Vagina (tissue), 2 donors: ENCODE results near the gene AGPAT4. TPM values are rescaled to one million over a fixed set of nuclear protein-coding genes. Genes with fewer than 3 reads are reported as not detected.
A peak's percentile ranks its signal among the peaks of the same experiment; 100 is the strongest.

ENCODE experiments used
- DNase-seq, 2 donors: peaks; one replicate each; pipeline ENCODE4 v3.0.0-alpha.2; 2017; ENCODE audit errors: extremely low spot score in 2 of 2
- H3K27ac ChIP-seq: fragments of 200-600 bp; sonication (generic); one replicate; pipeline ENCODE4 v1.5.1; 2019
- H3K27me3 ChIP-seq: fragments of 200-600 bp; sonication (generic); one replicate; pipeline ENCODE4 v1.5.1; 2019
- H3K36me3 ChIP-seq, 2 donors: fragments of 200-600 bp; sonication (generic); one replicate each; pipeline ENCODE4 v1.5.1; 2017 to 2019
- H3K4me1 ChIP-seq: fragments of 200-600 bp; sonication (generic); one replicate; pipeline ENCODE4 v1.5.1; 2019
- H3K4me3 ChIP-seq, 2 donors: fragments of 200-600 bp; sonication (generic); 1 replicate in 1 of 2; 2 replicates in 1 of 2; pipeline ENCODE4 v1.5.1; 2016 to 2019
- H3K9me3 ChIP-seq: fragments of 200-600 bp; sonication (generic); one replicate; pipeline ENCODE4 v1.5.1; 2019
- POLR2A ChIP-seq, 2 donors: fragments of 450-650 bp; IDR thresholded peaks; one replicate each; pipeline ENCODE4 v1.6.1; 2017; ENCODE audit warnings: antibody characterized with exemption in 2 of 2, mild to moderate bottlenecking in 2 of 2, moderate library complexity in 2 of 2
- POLR2AphosphoS5 ChIP-seq, 2 donors: sonication (generic); formaldehyde crosslinking; IDR thresholded peaks; one replicate each; pipeline ENCODE4 v1.9.0; 2017; ENCODE audit warnings: antibody characterized with exemption in 2 of 2, mild to moderate bottlenecking in 2 of 2, low read depth in 1 of 2; ENCODE audit not compliant: insufficient read depth in 1 of 2
- intact Hi-C: fragments of 100-400 bp; cut with DNase I; formaldehyde crosslinking; loops from one replicate; pipeline ENCODE4 v1.15.1; 2023
- total RNA-seq: library from RNA; depleted of rRNA; stranded (reverse); fragments of >200 nt; gene quantifications from one replicate; pipeline ENCODE4 v1.2.3, GENCODE V29; 2016
- TF ChIP-seq, protein P1 (sequence below), 3 experiments: fragments of 450-650 bp in 2 of 3; fragments of 200-600 bp in 1 of 3; sonication (generic) in 1 of 3; IDR thresholded peaks; one replicate each; pipeline ENCODE4 v1.5.1; 2017 to 2019; ENCODE audit warnings: antibody characterized with exemption in 3 of 3, mild to moderate bottlenecking in 2 of 3, moderate library complexity in 2 of 3

Gene AGPAT4
- total RNA-seq, 1 donor from 2014 or later = 6.9 TPM

GRCh38 chr6:161255518-161255917, 18.3 kb downstream of the AGPAT4 start:
- Histone ChIP-seq H3K27ac (no peak overlapping the region), H3K27me3 (no peaks in the 10 kb centered on the region), H3K9me3 (no peaks in the 10 kb centered on the region), H3K4me1 (no peaks in the 10 kb centered on the region), H3K36me3 (no peaks in the 10 kb centered on the region), H3K4me3 (no peak overlapping the region)
- TF ChIP-seq POLR2AphosphoS5 (IDR thresholded peaks at IDR 0.05; ENCODE audit: insufficient read depth in 1 of 2, low read depth in 1 of 2) = no peak
- intact Hi-C loops = no loop called here
- DNase-seq = no peak

DNA sequence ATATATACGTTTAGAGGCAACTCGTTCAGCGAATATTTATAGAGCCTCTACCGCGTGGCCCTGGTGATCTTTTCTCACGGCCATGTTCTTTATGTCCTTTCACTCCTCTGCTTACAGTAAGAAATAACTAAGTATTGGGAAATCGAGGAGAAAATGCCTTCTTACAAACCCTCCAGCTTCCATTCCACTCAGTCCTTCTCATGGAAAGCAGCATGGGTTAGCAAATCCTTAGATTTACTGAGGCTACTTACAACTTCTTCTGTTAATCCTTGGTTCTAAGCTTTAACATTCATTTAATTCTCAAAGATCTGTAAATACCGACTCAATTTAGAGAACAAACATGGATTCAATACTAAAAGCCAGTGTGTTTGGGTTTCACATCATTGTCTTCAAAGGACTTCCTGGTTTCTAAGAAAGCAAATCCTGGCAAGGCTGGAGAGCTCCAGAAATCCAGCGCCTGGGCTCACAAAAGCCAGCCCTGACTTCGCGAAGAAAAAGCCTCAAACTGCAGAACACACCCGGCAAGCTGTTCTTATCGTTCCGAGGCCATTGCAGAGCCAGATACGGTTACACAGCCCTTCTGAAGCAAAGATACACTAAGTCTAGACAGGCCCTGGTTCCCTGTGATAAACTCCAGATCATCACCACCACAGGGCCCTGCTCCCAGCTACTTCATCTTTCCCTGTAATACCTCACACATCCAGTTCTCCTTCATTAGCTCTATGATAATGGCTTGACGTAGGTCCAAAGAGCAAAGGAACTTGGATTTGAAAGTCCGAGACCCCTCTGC, 19.2 kb downstream of the AGPAT4 start:
- Histone ChIP-seq H3K36me3 (no peaks in the 10 kb centered on the region), H3K4me3 (no peak overlapping the region), H3K27me3 (no peaks in the 10 kb centered on the region), H3K9me3 (no peaks in the 10 kb centered on the region), H3K27ac (no peak overlapping the region), H3K4me1 (no peaks in the 10 kb centered on the region)
- intact Hi-C loops = no loop called here
- no peak for DNase-seq
- TF ChIP-seq POLR2A (IDR thresholded peaks at IDR 0.05) = no peak
- TF ChIP-seq, protein P1, sequence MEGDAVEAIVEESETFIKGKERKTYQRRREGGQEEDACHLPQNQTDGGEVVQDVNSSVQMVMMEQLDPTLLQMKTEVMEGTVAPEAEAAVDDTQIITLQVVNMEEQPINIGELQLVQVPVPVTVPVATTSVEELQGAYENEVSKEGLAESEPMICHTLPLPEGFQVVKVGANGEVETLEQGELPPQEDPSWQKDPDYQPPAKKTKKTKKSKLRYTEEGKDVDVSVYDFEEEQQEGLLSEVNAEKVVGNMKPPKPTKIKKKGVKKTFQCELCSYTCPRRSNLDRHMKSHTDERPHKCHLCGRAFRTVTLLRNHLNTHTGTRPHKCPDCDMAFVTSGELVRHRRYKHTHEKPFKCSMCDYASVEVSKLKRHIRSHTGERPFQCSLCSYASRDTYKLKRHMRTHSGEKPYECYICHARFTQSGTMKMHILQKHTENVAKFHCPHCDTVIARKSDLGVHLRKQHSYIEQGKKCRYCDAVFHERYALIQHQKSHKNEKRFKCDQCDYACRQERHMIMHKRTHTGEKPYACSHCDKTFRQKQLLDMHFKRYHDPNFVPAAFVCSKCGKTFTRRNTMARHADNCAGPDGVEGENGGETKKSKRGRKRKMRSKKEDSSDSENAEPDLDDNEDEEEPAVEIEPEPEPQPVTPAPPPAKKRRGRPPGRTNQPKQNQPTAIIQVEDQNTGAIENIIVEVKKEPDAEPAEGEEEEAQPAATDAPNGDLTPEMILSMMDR (IDR thresholded peaks at IDR 0.05) = no peak

- Histone ChIP-seq H3K9me3 (no peaks in the 10 kb centered on the region), H3K27me3 (no peaks in the 10 kb centered on the region), H3K27ac (no peak overlapping the region), H3K36me3 (no peaks in the 10 kb centered on the region), H3K4me3 (no peak overlapping the region), H3K4me1 (no peaks in the 10 kb centered on the region)
- intact Hi-C loops = no loop called here
- TF ChIP-seq POLR2AphosphoS5 (IDR thresholded peaks at IDR 0.05; ENCODE audit: insufficient read depth in 1 of 2, low read depth in 1 of 2) = no peak
- no peak for DNase-seq
These were observed 19.8 kb downstream of the AGPAT4 start for GRCh38 chr6:161254126-161254463.

- TF ChIP-seq POLR2A (IDR thresholded peaks at IDR 0.05) (no peak), POLR2AphosphoS5 (IDR thresholded peaks at IDR 0.05; ENCODE audit: insufficient read depth in 1 of 2, low read depth in 1 of 2) (no peak)
- TF ChIP-seq, protein P1 (IDR thresholded peaks at IDR 0.05) = no peak
- Histone ChIP-seq H3K27me3 (no peaks in the 10 kb centered on the region), H3K4me3 (no peak overlapping the region), H3K27ac (no peak overlapping the region), H3K36me3 (no peaks in the 10 kb centered on the region), H3K9me3 (no peaks in the 10 kb centered on the region), H3K4me1 (no peaks in the 10 kb centered on the region)
- DNase-seq = peak in 1 of 2 donors; percentile 34
- intact Hi-C loops = no loop called here
These were observed 22.5 kb downstream of the AGPAT4 start for GRCh38 chr6:161251345-161251744.

DNA sequence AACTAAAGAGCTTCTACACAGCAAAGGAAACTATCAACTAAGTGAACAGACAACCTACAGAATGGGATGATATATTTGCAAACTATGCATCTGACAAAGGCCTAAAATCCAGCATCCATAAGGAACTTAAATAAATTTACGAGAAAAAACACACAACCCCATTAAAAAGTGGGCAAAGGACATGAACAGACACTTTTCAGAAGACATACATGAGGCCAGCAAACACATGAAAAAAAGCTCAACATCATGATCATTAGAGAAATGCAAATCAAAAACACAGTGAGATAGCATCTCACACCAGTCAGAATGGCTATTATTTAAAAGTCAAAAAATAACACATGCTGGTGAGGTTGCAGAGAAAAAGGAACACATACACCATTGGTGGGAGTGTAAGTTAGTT, 24.5 kb downstream of the AGPAT4 start:
- Histone ChIP-seq H3K27me3 (no peaks in the 10 kb centered on the region), H3K27ac (no peak overlapping the region), H3K4me3 (no peak overlapping the region), H3K4me1 (no peaks in the 10 kb centered on the region), H3K9me3 (no peaks in the 10 kb centered on the region), H3K36me3 (no peaks in the 10 kb centered on the region)
- no peak for DNase-seq
- intact Hi-C loops = no loop called here
- TF ChIP-seq, protein P1 (IDR thresholded peaks at IDR 0.05) = no peak
- TF ChIP-seq POLR2AphosphoS5 (IDR thresholded peaks at IDR 0.05; ENCODE audit: insufficient read depth in 1 of 2, low read depth in 1 of 2) = no peak
- TF ChIP-seq POLR2A (IDR thresholded peaks at IDR 0.05) = no peak

GRCh38 chr6:161246725-161247124, 27.1 kb downstream of the AGPAT4 start:
- Histone ChIP-seq H3K36me3 (no peaks in the 10 kb centered on the region), H3K27me3 (no peaks in the 10 kb centered on the region), H3K27ac (no peak overlapping the region), H3K4me3 (no peak overlapping the region), H3K4me1 (no peaks in the 10 kb centered on the region), H3K9me3 (no peaks in the 10 kb centered on the region)
- DNase-seq = peak in 1 of 2 donors; percentile 31
- TF ChIP-seq POLR2AphosphoS5 (IDR thresholded peaks at IDR 0.05; ENCODE audit: insufficient read depth in 1 of 2, low read depth in 1 of 2) = no peak
- TF ChIP-seq, protein P1 (IDR thresholded peaks at IDR 0.05) = no peak
- no peak for TF ChIP-seq POLR2A (IDR thresholded peaks at IDR 0.05)
- intact Hi-C loops = no loop called here
